ENCODE results near the gene XPOT.
A peak's percentile ranks its signal among the peaks of the same experiment; 100 is the strongest.

Gene XPOT

GRCh38 chr12:64469455-64470142 lies 65.4 kb downstream of the XPOT start:
- no peak for DNase-seq

- DNase-seq, result no peak
Measured at GRCh38 chr12:64470495-64470894, 66.3 kb downstream of the XPOT start.

- no peak for DNase-seq
Measured at GRCh38 chr12:64473176-64473575, 69.0 kb downstream of the XPOT start.

- DNase-seq, result no peak
Measured at GRCh38 chr12:64475518-64475917, 71.3 kb downstream of the XPOT start.

- DNase-seq, result no peak
Measured at GRCh38 chr12:64476844-64477243, 72.7 kb downstream of the XPOT start.

GRCh38 chr12:64478661-64479060 lies 74.5 kb downstream of the XPOT start:
- no peak for DNase-seq

- no peak for DNase-seq
Measured at GRCh38 chr12:64480148-64480547, 76.0 kb downstream of the XPOT start.

- no peak for DNase-seq
Measured at GRCh38 chr12:64486657-64487056, 82.5 kb downstream of the XPOT start.

- peak; percentile 18 for DNase-seq
Measured at GRCh38 chr12:64491718-64492117, 87.5 kb downstream of the XPOT start.

- no peak for DNase-seq
Measured at GRCh38 chr12:64493513-64493912, 89.3 kb downstream of the XPOT start.

GRCh38 chr12:64494998-64495729 lies 91.0 kb downstream of the XPOT start:
- DNase-seq, result no peak

GRCh38 chr12:64496839-64497400 lies 92.7 kb downstream of the XPOT start:
- DNase-seq, result no peak

GRCh38 chr12:64497484-64497883 lies 93.3 kb downstream of the XPOT start:
- no peak for DNase-seq

- no peak for DNase-seq
Measured at GRCh38 chr12:64497903-64498302, 93.7 kb downstream of the XPOT start.

- no peak for DNase-seq
Measured at GRCh38 chr12:64500394-64500793, 96.2 kb downstream of the XPOT start.

Measured in activated CD4-positive, alpha-beta T cell treated with anti-CD3 and anti-CD28 coated beads, Interleukin-2, amount 50 U/mL, for 16 hours (primary cell).